PC-9 (cell line): ENCODE results near the gene KASH5. TPM values are rescaled to one million over a fixed set of nuclear protein-coding genes. Genes with fewer than 3 reads are reported as not detected.

ENCODE experiments used
- BruUV-seq: library from RNA; stranded (reverse); fragments of 400-500 nt; replicated peaks from 2 replicates; lab custom pipeline; 2021; lab: Mats Ljungman, UMichigan
- CTCF ChIA-PET: fragments of 300-600 bp; sonication (Branson Sonifier 250); formaldehyde crosslinking; loops from one replicate; lab custom pipeline; 2022; ENCODE audit warnings: antibody characterized with exemption; lab: Charles Lee
- POLR2A ChIA-PET: fragments of 300-600 bp; sonication (Branson Sonifier 250); formaldehyde crosslinking; loops from one replicate; lab custom pipeline; 2022; ENCODE audit warnings: antibody characterized with exemption; ENCODE audit not compliant: unreplicated experiment; lab: Charles Lee
- DNase-seq, 2 experiments: peaks; one replicate each; pipeline versions ENCODE4 v3.0.0 to v3.0.0-alpha.2; 2015 to 2022; ENCODE audit warnings: mixed read lengths in 1 of 2
- H2AFZ ChIP-seq: fragments of 200-600 bp; sonication (generic); 2 replicates; pipeline ENCODE4 v1.8.1; 2017; ENCODE audit warnings: antibody characterized with exemption
- H3F3A ChIP-seq: fragments of 200-600 bp; sonication (generic); 2 replicates; pipeline ENCODE4 v1.8.1; 2017; ENCODE audit warnings: antibody characterized with exemption, mild to moderate bottlenecking, low read depth; ENCODE audit not compliant: insufficient read depth
- H3K27ac ChIP-seq: fragments of 200-600 bp; sonication (generic); 2 replicates; pipeline ENCODE4 v1.6.1; 2016; ENCODE audit warnings: mixed run types
- H3K27me3 ChIP-seq: fragments of 200-600 bp; sonication (generic); 2 replicates; pipeline ENCODE4 v1.6.1; 2016; ENCODE audit warnings: low read depth, mixed run types; ENCODE audit not compliant: insufficient read depth
- H3K36me3 ChIP-seq: fragments of 200-600 bp; sonication (generic); 2 replicates; pipeline ENCODE4 v1.6.1; 2016; ENCODE audit warnings: low read depth, mixed run types
- H3K4me1 ChIP-seq: fragments of 200-600 bp; sonication (generic); replicated peaks from 2 replicates; pipeline ENCODE4 v1.6.1; 2016; ENCODE audit warnings: mixed run types; ENCODE audit not compliant: insufficient read depth
- H3K4me2 ChIP-seq: fragments of 200-600 bp; sonication (generic); 2 replicates; pipeline ENCODE4 v1.6.1; 2017; ENCODE audit warnings: mixed run types
- H3K4me3 ChIP-seq: fragments of 200-600 bp; sonication (generic); 2 replicates; pipeline ENCODE4 v1.6.1; 2016; ENCODE audit warnings: mixed run types
- H3K79me2 ChIP-seq: fragments of 200-600 bp; sonication (generic); 2 replicates; pipeline ENCODE4 v1.6.1; 2017; ENCODE audit warnings: low read depth, mixed run types
- H3K9me2 ChIP-seq: fragments of 200-600 bp; sonication (generic); 2 replicates; pipeline ENCODE4 v1.8.1; 2017; ENCODE audit warnings: mild to moderate bottlenecking; ENCODE audit not compliant: insufficient read depth
- H3K9me3 ChIP-seq: fragments of 200-600 bp; sonication (generic); 2 replicates; pipeline ENCODE4 v1.8.1; 2016; ENCODE audit warnings: low read depth; ENCODE audit not compliant: insufficient read depth
- H4K20me1 ChIP-seq: fragments of 200-600 bp; sonication (generic); 2 replicates; pipeline ENCODE4 v1.8.1; 2017; ENCODE audit not compliant: insufficient read depth
- CTCF ChIP-seq: fragments of 200-600 bp; sonication (generic); conservative IDR thresholded peaks from 2 replicates; pipeline ENCODE4 v1.6.1; 2017; ENCODE audit warnings: mixed run types, antibody characterized with exemption, mild to moderate bottlenecking, moderate library complexity
- EZH2 ChIP-seq: fragments of 200-600 bp; sonication (generic); IDR thresholded peaks from 2 replicates; pipeline ENCODE4 v1.8.0; 2017; ENCODE audit warnings: antibody characterized with exemption, low read depth
- intact Hi-C: fragments of 100-400 bp; cut with micrococcal nuclease; formaldehyde crosslinking; loops from one replicate; pipeline ENCODE4 v1.10.0; 2022; ENCODE audit not compliant: unreplicated experiment
- total RNA-seq: library from RNA; stranded (reverse); gene quantifications from 2 replicates; pipeline ENCODE4 v1.2.3, GENCODE V29; 2021

KASH5 gene
- total RNA-seq, 1 experiment from 2014 or later = 0.39 TPM

GRCh38 chr19:49398001-49398615, 10.1 kb downstream of the KASH5 start:
- Histone ChIP-seq H3K4me3 (no peak overlapping the region), H3K27me3 (peaks cover 6% of the 10 kb centered on the region; the same call in 1 of the 2 replicates), H4K20me1 (no peaks in the 10 kb centered on the region), H3K79me2 (no peaks in the 10 kb centered on the region), H3K36me3 (no peaks in the 10 kb centered on the region), H3F3A (no peaks in the 10 kb centered on the region; the same call in 1 of the 2 replicates), H3K4me2 (no peak overlapping the region), H3K4me1 (no peaks in the 10 kb centered on the region; the same call in 1 of the 2 replicates), H3K27ac (no peak overlapping the region), H3K9me2 (no peaks in the 10 kb centered on the region), H3K9me3 (no peaks in the 10 kb centered on the region), H2AFZ (no peak overlapping the region)
- TF ChIP-seq EZH2 (no peak), CTCF (no peak)
- BruUV-seq = no TSS peak
- no peak for DNase-seq
- intact Hi-C loops = no loop called here
- CTCF ChIA-PET = no interaction called here
- POLR2A ChIA-PET = interaction anchor here (0.6 kb wide), 2 partner anchors 45 to 369 kb away, joined by 7 to 12 read pairs; no protein-coding TSS in a partner anchor

GRCh38 chr19:49398931-49399330, 10.9 kb downstream of the KASH5 start:
- no TSS peak for BruUV-seq
- Histone ChIP-seq H3K9me2 (no peaks in the 10 kb centered on the region), H3K9me3 (no peaks in the 10 kb centered on the region), H3K27me3 (peaks cover 4% of the 10 kb centered on the region; the same call in 1 of the 2 replicates), H3K36me3 (no peaks in the 10 kb centered on the region), H3K4me2 (no peak overlapping the region), H3K27ac (no peak overlapping the region), H3K4me3 (no peak overlapping the region), H4K20me1 (no peaks in the 10 kb centered on the region), H2AFZ (no peak overlapping the region), H3F3A (peaks cover 7% of the 10 kb centered on the region), H3K4me1 (peaks cover 8% of the 10 kb centered on the region), H3K79me2 (no peaks in the 10 kb centered on the region)
- intact Hi-C loops = no loop called here
- CTCF ChIA-PET = no interaction called here
- POLR2A ChIA-PET = interaction anchor here (0.6 kb wide), 2 partner anchors 44 to 368 kb away, joined by 7 to 12 read pairs; no protein-coding TSS in a partner anchor
- no peak for DNase-seq
- TF ChIP-seq EZH2 = no peak
- TF ChIP-seq CTCF = no peak

- H3K79me2 ChIP-seq = no peaks in the 10 kb centered on the region
- no peak for DNase-seq
- no peak overlapping the region for H3K27ac ChIP-seq
- no peaks in the 10 kb centered on the region for H3K9me2 ChIP-seq
- H3K36me3 ChIP-seq = no peaks in the 10 kb centered on the region
- H3K27me3 ChIP-seq = no peaks in the 10 kb centered on the region
- no peak overlapping the region for H2AFZ ChIP-seq
- intact Hi-C loops = no loop called here
- no peaks in the 10 kb centered on the region for H4K20me1 ChIP-seq
- H3K4me3 ChIP-seq = no peak overlapping the region
- no peak overlapping the region for H3K4me2 ChIP-seq
- H3K9me3 ChIP-seq = no peaks in the 10 kb centered on the region
- ChIA-PET CTCF (no interaction called here), POLR2A (no interaction called here)
- H3K4me1 ChIP-seq = peaks cover 9% of the 10 kb centered on the region
- BruUV-seq = no TSS peak
- TF ChIP-seq CTCF = no peak
- TF ChIP-seq EZH2 = no peak
- peaks cover 12% of the 10 kb centered on the region for H3F3A ChIP-seq
Measured at GRCh38 chr19:49400029-49400428, 12.0 kb downstream of the KASH5 start.
